GM18511 (cell line): ENCODE data around the gene CLDN7.

Experiments
- ATAC-seq: cut with Tn5 transposase; IDR thresholded peaks from one replicate; pipeline ENCODE4 v1.9.1; 2021; ENCODE audit warnings: mild to moderate bottlenecking, moderate library complexity; ENCODE audit not compliant: unreplicated experiment

CLDN7 gene

DNA sequence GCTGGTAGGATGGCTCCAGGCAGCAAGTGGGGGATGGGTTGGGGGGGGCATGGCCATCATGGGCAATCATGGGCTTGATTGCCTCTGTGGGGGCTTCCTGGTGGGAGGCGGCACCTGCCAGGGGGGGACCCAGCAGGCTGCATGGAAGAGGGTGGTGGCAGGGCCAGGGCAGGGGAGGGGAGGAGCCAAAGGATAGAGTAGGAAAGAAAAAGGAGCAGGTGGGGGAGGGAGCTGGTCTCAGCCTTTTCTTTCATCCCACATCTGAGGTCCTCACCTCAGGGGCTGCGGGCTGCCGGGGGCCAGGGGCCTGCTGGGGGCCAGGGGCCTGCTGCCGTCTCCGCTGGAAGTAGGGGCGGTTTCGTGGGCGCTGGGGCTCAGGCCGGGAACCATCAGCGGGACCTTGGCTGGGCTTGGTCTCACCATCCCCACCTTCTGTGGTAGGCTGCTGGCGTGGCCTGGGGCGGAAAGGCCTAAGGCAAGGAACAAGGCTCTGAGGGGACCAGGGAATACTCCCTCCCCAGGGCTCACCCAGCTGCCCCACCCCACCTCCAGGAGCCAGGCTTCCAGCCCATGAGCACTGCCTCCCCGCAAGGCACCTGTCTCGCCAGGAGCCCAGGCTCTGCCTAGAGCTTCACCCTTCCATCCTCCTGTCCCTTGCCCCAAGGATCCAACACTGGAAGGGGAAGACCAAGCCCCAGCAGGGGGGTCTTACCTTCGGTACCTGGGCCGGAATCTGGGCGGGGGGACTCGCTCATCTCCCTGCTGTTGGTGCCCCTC lies 27.2 kb upstream of the CLDN7 start:
- ATAC-seq = no peak

- ATAC-seq = no peak
Measured at GRCh38 chr17:7285679-7286078, 23.4 kb upstream of the CLDN7 start.

DNA sequence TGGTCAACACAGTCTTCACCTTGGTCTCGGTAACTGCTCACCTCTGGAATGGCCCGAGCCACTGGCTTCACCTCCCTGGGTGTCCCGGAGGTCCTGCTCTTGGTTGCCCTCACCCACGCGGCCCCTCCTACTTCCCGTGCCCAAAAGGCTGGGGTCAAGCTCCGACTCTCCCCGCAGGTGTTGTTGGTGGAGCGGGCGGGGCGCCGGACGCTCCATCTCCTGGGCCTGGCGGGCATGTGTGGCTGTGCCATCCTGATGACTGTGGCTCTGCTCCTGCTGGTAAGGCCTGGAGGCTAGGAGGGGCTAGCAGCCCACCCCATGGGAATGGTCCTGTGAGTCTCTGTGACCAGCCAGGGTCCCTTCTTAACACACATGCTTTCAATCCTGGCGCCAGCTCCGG lies 22.6 kb upstream of the CLDN7 start:
- ATAC-seq = no peak

GRCh38 chr17:7283471-7284216 lies 21.4 kb upstream of the CLDN7 start:
- ATAC-seq = no peak

GRCh38 chr17:7282752-7283321 lies 20.6 kb upstream of the CLDN7 start:
- ATAC-seq = no peak

DNA sequence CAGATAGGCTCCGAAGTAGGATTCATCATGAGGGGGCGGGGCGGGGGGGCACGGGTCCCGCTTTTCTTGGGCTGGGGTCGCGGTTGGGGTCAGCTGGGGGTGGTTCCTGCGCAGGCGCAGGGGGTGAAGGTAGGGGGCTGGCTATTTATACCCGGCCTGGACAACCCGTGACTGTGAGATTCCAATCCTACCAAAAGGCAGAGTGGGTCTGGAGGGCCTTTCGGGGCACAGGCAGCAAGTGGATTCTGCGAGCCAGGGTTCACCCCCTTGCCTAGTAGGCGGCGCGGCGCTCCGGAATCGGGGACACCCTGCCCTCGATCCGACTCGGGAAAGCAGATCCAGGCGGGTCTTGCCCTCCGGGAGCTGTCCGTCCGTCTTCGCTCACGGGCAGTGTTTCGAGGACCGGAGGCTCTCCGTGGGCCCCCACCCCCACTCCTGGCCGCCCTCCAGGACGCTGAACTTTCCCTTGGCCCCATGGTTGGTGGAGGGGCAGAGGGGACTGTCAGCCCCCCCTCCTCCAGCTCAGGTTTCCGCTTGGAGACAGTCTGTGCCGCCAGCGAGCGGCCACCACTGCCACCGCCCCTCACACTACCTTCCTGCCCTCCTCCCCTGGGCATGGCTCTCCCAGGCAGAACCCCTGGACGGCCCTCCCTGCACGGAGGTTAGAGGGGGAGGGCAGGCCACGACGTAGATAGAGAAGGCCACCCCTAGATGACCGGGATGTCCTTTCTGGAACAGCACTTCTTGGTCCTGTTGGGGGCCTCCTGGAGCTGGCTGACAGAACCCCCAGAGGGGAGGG lies 19.9 kb upstream of the CLDN7 start:
- ATAC-seq = no peak

DNA sequence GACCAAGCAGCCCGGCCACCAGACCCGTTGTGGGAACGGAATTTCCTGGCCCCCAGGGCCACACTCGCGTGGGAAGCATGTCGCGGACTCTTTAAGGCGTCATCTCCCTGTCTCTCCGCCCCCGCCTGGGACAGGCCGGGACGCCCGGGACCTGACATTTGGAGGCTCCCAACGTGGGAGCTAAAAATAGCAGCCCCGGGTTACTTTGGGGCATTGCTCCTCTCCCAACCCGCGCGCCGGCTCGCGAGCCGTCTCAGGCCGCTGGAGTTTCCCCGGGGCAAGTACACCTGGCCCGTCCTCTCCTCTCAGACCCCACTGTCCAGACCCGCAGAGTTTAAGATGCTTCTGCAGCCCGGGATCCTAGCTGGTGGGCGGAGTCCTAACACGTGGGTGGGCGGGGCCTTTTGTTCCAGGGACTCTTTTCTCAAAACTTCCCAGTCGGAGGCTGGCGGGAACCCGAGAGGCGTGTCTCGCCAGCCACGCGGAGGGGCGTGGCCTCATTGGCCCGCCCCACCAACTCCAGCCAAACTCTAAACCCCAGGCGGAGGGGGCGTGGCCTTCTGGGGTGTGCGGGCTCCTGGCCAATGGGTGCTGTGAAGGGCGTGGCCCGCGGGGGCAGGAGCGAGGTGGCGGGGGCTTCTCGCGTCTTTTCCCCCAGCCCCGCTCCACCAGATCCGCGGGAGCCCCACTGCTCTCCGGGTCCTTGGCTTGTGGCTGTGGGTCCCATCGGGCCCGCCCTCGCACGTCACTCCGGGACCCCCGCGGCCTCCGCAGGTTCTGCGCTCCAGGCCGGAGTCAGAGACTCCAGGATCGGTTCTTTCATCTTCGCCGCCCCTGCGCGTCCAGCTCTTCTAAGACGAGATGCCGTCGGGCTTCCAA lies 19.0 kb upstream of the CLDN7 start, which contains the start of gene SLC2A4:
Gene SLC2A4, plus strand, starts transcription at position 645 of the 879 bp plus-strand sequence. Its CDS starts 217 bp downstream, at position 862.
- peak; percentile 60 for ATAC-seq

- ATAC-seq = no peak
Measured at GRCh38 chr17:7280519-7281073, 18.3 kb upstream of the CLDN7 start.

DNA sequence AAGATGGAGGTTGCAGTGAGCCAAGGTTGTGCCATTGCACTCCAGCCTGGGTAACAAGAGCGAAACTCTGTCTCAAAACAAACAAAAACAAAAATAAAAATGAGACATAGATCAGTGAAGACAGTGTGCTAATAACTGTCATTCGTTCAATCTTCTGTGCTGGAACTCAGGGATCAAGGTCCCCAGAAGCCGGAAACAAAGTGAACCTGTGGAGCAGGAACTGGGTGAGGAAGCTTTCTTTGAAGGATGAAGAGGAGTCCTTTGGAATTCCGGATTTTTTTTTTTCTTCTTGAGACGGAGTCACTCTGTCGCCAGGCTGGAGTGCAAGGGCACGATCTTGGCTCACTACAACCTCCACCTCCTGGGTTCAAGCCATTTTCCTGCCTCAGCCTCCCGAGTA lies 17.2 kb upstream of the CLDN7 start:
- no peak for ATAC-seq

DNA sequence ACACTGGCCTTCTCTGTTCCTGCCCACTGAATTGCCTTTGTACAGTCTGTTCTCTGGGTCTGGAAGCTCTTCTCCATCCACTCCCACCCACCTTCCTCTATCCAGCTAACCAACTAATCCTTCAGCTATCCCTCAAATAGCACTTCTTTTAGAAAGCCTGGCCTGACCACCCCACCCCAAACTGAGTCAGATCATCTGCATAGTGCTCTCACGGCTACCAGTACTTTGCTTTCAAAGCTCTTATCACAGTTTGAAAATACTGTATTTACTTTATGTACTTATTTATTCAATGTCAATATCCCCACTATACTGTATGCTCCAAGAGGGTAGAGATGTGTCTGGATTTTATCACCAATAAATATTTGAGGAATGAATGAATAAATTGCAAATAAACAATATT lies 4.5 kb upstream of the CLDN7 start:
- ATAC-seq = no peak

DNA sequence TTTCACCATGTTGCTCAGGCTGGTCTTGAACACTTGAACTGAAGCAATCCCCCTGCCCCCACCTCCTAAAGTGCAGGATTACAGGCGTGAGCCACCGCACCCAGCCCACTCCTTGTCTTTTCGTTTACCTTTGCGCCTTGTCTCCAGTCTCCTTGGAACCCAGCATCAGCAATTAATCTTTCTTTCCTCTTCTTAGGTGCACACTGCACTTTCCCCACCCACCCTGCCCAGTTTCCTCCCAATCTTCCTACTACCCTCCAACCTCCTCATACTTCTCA lies 1.5 kb upstream of the CLDN7 start:
- ATAC-seq = no peak

- no peak for ATAC-seq
Measured at GRCh38 chr17:7262935-7263800, 890 bp upstream of the CLDN7 start.

DNA sequence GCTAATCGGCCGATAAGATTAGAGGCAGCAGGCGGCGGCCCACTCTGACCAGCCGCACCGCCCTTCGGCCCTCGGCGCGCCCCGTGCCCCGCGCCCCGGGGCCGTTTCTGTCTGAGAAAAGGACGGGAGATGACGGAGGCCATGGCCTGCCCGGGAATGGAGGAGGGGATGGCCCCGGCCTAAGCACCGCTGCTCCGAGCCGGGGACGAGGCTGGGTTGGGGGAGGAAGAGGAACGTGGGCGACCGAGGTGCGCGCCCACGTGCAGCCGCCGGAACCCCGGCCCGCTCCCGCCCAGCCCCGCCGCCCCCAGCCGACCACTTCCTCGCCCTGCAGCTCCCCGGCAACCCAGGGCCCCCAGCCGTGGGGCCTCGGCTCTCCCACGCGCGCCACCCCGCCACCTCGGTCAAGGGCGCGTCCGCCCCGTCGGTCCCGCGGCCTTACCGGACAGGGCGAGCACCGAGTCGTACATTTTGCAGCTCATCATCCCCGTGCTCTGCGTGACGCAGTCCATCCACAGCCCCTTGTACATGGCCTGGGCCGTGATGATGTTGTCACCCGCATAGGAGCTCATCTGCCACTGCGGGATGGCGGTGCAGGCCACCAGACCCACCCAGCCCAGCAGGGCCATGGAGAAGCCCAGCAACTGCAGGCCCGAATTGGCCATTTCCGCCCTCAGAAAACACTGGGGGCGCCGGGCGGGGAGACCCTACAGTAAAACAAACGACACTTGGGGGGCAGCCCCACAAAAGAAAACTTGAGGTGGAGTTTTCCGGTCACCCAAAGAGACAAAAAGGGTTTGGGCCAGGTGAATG lies 693 bp downstream of the CLDN7 start:
- no peak for ATAC-seq

- no peak for ATAC-seq
Measured at GRCh38 chr17:7260651-7261378, 1.5 kb downstream of the CLDN7 start.

DNA sequence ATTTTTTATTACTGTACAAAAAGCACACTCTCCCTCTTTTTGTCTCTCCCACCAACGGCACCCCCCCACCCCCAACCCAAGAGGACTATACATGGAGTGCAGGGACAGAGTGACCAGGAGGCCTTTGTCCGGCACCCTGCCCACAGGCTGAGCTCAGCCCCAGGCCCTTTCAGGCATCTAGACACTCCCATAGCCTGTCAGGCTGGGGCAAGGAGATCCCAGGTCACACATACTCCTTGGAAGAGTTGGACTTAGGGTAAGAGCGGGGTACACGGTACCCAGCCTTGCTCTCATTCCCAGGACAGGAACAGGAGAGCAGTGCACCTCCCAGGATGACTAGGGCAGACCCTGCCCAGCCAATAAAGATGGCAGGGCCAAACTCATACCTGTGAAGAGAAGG lies 2.1 kb downstream of the CLDN7 start:
- ATAC-seq = no peak

- no peak for ATAC-seq
Measured at GRCh38 chr17:7259555-7259889, 2.8 kb downstream of the CLDN7 start.

DNA sequence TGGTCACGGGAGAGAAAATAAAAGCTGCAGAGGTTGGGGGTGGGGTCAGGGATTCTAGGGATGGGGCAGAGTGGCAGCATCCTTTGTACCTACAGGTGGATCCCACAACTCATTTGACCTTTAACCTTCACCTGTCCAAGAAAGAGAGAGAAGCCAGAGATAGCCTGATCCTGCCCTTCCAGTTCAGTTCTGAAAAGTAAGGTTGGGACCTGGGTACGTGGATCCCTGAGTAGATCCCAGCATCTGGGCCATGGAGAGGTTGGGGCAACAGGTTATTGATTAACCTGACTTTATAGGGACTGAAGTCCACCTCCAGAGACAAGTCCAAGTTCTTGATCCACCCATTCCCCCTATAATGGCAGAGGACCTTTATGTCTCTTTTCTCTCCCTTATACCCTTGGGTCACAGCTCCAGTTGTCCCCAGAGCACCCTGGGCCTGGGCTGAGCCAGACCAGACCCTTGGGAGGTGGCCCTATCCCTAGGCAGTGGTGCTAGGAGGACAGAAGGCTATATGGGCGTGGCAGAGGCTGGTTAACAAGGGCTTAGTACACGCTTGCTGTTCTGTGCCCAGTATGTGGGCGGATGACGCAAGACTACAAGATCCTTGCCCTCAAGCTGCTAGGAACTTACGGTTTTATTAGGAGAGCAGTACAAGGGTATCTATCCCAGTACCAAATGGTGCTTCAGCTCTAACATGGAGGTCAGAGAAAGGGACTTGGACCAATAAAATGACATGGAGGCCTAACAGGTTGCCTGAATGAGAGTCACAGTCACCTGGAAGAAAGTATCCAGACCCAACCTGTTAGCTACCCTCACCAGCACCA lies 3.3 kb downstream of the CLDN7 start:
- ATAC-seq = no peak
